H1 (cell line): ENCODE results near the gene FOXO1.

Experiments
- CEBPB ChIP-seq: IDR thresholded peaks from 2 replicates; pipeline ENCODE4 v1.6.1; 2012; ENCODE audit warnings: low read depth, low read length
- CHD1 ChIP-seq: IDR thresholded peaks from 2 replicates; pipeline ENCODE4 v1.6.1; 2012; ENCODE audit warnings: low read depth, low read length, improper control_type of control experiment
- EZH2 ChIP-seq: fragments of 200-600 bp; sonication (generic); IDR thresholded peaks from 2 replicates; pipeline ENCODE4 v1.7.1; 2012; ENCODE audit warnings: low read depth, mild to moderate bottlenecking, moderate library complexity, low read length, inconsistent platforms; ENCODE audit not compliant: severe bottlenecking
- GTF2F1 ChIP-seq: IDR thresholded peaks from 2 replicates; pipeline ENCODE4 v1.6.1; 2012; ENCODE audit warnings: low read depth, low read length, improper control_type of control experiment, borderline replicate concordance
- HDAC6 ChIP-seq: IDR thresholded peaks from one replicate; pipeline ENCODE4 v1.7.1; 2012; ENCODE audit warnings: low read depth, mild to moderate bottlenecking, inconsistent platforms, low read length, moderate library complexity
- JUN ChIP-seq: IDR thresholded peaks from 2 replicates; pipeline ENCODE4 v1.6.1; 2011; ENCODE audit warnings: low read depth, mild to moderate bottlenecking, improper control_type of control experiment, low read length
- SP1 ChIP-seq: IDR thresholded peaks from 2 replicates; pipeline ENCODE4 v1.6.1; 2011; ENCODE audit warnings: low read depth, low read length
- SP2 ChIP-seq: IDR thresholded peaks from 2 replicates; pipeline ENCODE4 v1.6.1; 2012; ENCODE audit warnings: mild to moderate bottlenecking, low read length, inconsistent platforms
- TBP ChIP-seq: IDR thresholded peaks from 2 replicates; pipeline ENCODE4 v1.6.1; 2011; ENCODE audit warnings: low read depth, low read length, improper control_type of control experiment
- TF ChIP-seq, protein P1 (sequence below), 3 experiments: IDR thresholded peaks; 1 replicate in 2 of 3; 2 replicates in 1 of 3; pipeline versions ENCODE4 v1.5.1 to v1.6.1; 2011; ENCODE audit warnings: low read length in 3 of 3, mild to moderate bottlenecking in 3 of 3, inconsistent platforms in 2 of 3, low read depth in 1 of 3, moderate library complexity in 1 of 3; ENCODE audit not compliant: insufficient read depth in 1 of 3; ENCODE audit errors: control extremely low read depth in 1 of 3
- TF ChIP-seq, protein P2 (sequence below): IDR thresholded peaks from 2 replicates; pipeline ENCODE4 v1.6.1; 2012; ENCODE audit warnings: inconsistent platforms

- TF ChIP-seq, protein P1, sequence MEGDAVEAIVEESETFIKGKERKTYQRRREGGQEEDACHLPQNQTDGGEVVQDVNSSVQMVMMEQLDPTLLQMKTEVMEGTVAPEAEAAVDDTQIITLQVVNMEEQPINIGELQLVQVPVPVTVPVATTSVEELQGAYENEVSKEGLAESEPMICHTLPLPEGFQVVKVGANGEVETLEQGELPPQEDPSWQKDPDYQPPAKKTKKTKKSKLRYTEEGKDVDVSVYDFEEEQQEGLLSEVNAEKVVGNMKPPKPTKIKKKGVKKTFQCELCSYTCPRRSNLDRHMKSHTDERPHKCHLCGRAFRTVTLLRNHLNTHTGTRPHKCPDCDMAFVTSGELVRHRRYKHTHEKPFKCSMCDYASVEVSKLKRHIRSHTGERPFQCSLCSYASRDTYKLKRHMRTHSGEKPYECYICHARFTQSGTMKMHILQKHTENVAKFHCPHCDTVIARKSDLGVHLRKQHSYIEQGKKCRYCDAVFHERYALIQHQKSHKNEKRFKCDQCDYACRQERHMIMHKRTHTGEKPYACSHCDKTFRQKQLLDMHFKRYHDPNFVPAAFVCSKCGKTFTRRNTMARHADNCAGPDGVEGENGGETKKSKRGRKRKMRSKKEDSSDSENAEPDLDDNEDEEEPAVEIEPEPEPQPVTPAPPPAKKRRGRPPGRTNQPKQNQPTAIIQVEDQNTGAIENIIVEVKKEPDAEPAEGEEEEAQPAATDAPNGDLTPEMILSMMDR (IDR thresholded peaks at IDR 0.05; ENCODE audit: control extremely low read depth in 1 of 3, insufficient read depth in 1 of 3, low read depth in 1 of 3, low read length in 3 of 3), result no peak
- TF ChIP-seq EZH2 (no peak), JUN (no peak), HDAC6 (no peak), SP2 (no peak), TBP (no peak), CHD1 (no peak), GTF2F1 (no peak), SP1 (no peak), CEBPB (no peak)
- TF ChIP-seq, protein P2, sequence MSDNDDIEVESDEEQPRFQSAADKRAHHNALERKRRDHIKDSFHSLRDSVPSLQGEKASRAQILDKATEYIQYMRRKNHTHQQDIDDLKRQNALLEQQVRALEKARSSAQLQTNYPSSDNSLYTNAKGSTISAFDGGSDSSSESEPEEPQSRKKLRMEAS, result no peak
Observed at GRCh38 chr13:40665126-40666044, 1.1 kb downstream of the FOXO1 start.
